Vagina (tissue), 2 donors: Measurements from ENCODE around the gene MAFF.

ENCODE experiments used
- POLR2A ChIP-seq, 2 donors: fragments of 450-650 bp; IDR thresholded peaks; one replicate each; pipeline ENCODE4 v1.6.1; 2017; ENCODE audit warnings: antibody characterized with exemption in 2 of 2, mild to moderate bottlenecking in 2 of 2, moderate library complexity in 2 of 2
- POLR2AphosphoS5 ChIP-seq, 2 donors: sonication (generic); formaldehyde crosslinking; IDR thresholded peaks; one replicate each; pipeline ENCODE4 v1.9.0; 2017; ENCODE audit warnings: antibody characterized with exemption in 2 of 2, mild to moderate bottlenecking in 2 of 2, low read depth in 1 of 2; ENCODE audit not compliant: insufficient read depth in 1 of 2
- TF ChIP-seq, protein P1 (sequence below), 3 experiments: fragments of 450-650 bp in 2 of 3; fragments of 200-600 bp in 1 of 3; sonication (generic) in 1 of 3; IDR thresholded peaks; one replicate each; pipeline ENCODE4 v1.5.1; 2017 to 2019; ENCODE audit warnings: antibody characterized with exemption in 3 of 3, mild to moderate bottlenecking in 2 of 3, moderate library complexity in 2 of 3

DNA sequence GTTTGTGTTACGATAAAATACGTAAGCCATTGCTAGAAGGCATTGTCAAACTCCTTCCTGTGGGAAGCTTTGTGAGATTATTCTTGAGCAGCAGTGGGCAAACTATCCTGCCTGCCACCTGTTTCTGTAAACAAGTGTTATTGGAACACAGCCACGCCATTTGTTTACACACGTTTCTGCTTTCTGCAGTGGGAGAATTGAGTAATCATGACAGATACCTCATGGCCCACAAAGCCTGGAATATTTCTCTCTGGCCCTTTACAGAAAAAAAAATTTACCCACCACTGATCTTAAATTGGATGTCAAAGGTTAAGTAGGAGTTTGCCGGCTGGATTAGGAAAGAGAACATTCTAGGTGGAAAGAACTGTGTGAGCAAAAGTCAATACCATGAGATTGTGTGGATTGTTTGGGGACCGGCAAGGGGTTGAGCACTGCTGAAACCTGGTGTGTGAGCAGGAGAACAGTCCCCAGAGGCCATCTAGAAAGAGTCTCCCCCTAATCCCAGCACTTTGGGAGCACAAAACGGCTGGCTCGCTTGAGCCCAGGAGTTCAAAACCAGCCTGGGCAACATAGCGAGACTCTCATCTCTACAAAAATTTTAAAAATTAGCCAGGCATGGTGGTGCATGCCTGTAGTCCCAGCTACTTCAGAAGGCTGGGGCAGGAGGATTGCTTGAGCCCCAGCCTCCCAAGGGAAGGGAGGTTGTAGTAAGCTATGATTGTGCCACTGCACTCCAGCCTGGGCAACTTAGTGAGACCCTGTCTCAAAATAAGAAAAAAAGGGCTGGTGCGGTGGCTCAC is 14.2 kb upstream of the MAFF start:
- TF ChIP-seq, protein P1, sequence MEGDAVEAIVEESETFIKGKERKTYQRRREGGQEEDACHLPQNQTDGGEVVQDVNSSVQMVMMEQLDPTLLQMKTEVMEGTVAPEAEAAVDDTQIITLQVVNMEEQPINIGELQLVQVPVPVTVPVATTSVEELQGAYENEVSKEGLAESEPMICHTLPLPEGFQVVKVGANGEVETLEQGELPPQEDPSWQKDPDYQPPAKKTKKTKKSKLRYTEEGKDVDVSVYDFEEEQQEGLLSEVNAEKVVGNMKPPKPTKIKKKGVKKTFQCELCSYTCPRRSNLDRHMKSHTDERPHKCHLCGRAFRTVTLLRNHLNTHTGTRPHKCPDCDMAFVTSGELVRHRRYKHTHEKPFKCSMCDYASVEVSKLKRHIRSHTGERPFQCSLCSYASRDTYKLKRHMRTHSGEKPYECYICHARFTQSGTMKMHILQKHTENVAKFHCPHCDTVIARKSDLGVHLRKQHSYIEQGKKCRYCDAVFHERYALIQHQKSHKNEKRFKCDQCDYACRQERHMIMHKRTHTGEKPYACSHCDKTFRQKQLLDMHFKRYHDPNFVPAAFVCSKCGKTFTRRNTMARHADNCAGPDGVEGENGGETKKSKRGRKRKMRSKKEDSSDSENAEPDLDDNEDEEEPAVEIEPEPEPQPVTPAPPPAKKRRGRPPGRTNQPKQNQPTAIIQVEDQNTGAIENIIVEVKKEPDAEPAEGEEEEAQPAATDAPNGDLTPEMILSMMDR (IDR thresholded peaks at IDR 0.05) = no peak
- TF ChIP-seq POLR2AphosphoS5 (IDR thresholded peaks at IDR 0.05; ENCODE audit: insufficient read depth in 1 of 2, low read depth in 1 of 2) (no peak), POLR2A (IDR thresholded peaks at IDR 0.05) (no peak)
